Calu3 (cell line): ENCODE data around the gene CDKN2B-AS1. TPM values are rescaled to one million over a fixed set of nuclear protein-coding genes. Genes with fewer than 3 reads are reported as not detected.

Experiments
- BruUV-seq: library from RNA; stranded (reverse); fragments of 400-500 nt; replicated peaks from 2 replicates; lab custom pipeline; 2021; lab: Mats Ljungman, UMichigan
- CTCF ChIA-PET: fragments of 300-600 bp; sonication (Branson Sonifier 250); formaldehyde crosslinking; loops from one replicate; lab custom pipeline; 2022; ENCODE audit warnings: antibody characterized with exemption; lab: Charles Lee
- DNase-seq: peaks from one replicate; pipeline ENCODE4 v3.0.0; 2022
- H3K27ac Mint-ChIP-seq: one replicate; pipeline ENCODE4 v1.8.0; 2022; ENCODE audit warnings: mixed read lengths; ENCODE audit not compliant: unreplicated experiment
- H3K27me3 Mint-ChIP-seq: one replicate; pipeline ENCODE4 v1.8.0; 2022; ENCODE audit warnings: mixed read lengths; ENCODE audit not compliant: unreplicated experiment
- H3K36me3 Mint-ChIP-seq: one replicate; pipeline ENCODE4 v1.8.0; 2022; ENCODE audit warnings: mild to moderate bottlenecking, moderate library complexity, mixed read lengths; ENCODE audit not compliant: insufficient read depth, unreplicated experiment
- H3K4me1 Mint-ChIP-seq: one replicate; pipeline ENCODE4 v1.8.0; 2022; ENCODE audit warnings: mild to moderate bottlenecking, low read depth, mixed read lengths; ENCODE audit not compliant: unreplicated experiment
- H3K4me3 Mint-ChIP-seq: one replicate; pipeline ENCODE4 v1.8.0; 2022; ENCODE audit warnings: mild to moderate bottlenecking, low read depth, moderate library complexity, mixed read lengths; ENCODE audit not compliant: unreplicated experiment
- H3K9me3 Mint-ChIP-seq: one replicate; pipeline ENCODE4 v1.8.0; 2022; ENCODE audit warnings: low read depth, mixed read lengths; ENCODE audit not compliant: unreplicated experiment
- intact Hi-C: fragments of 100-400 bp; cut with micrococcal nuclease; formaldehyde crosslinking; loops from one replicate; pipeline ENCODE4 v1.10.0; 2022; ENCODE audit not compliant: unreplicated experiment
- total RNA-seq: library from RNA; stranded (reverse); gene quantifications from 2 replicates; pipeline ENCODE4 v1.2.3, GENCODE V29; 2022
- TF ChIP-seq, protein P1 (sequence below): fragments of 200-600 bp; IDR thresholded peaks from one replicate; pipeline ENCODE4 v1.8.0; 2022; ENCODE audit warnings: antibody characterized with exemption; ENCODE audit not compliant: unreplicated experiment

The CDKN2B-AS1 gene
- total RNA-seq, 1 experiment from 2014 or later: 8.9 TPM

DNA sequence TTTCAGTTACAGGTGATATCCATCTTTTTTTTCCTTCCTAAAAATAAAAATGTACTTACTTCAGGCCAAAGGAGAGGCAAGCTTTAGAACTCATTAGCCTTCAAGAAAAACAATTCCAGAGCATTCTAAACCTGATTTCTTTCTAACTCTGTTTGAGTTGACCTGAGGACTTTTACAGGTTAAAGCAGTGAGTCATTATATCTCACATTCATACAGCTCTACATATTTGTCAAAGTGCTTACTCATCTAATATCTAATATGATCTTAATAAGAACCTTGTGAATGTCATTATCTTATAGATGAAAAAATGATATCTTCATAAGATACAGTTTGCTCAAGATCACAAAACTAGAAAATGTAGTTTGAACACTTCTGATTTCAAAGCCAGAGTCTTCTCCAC lies 163.7 kb downstream of the CDKN2B-AS1 start:
- no TSS peak for BruUV-seq
- intact Hi-C loops: loop anchor here (5.0 kb wide), 1 partner anchor 54 kb away; no protein-coding TSS in a partner anchor
- peak overlapping the region; percentile 86 for H3K27ac Mint-ChIP-seq
- CTCF ChIA-PET: interaction anchor here (0.7 to 1.3 kb wide), 3 partner anchors 14 to 121 kb away, joined by 3 to 8 read pairs (median 4); no protein-coding TSS in a partner anchor
- H3K9me3 Mint-ChIP-seq: no peaks in the 10 kb centered on the region
- H3K4me1 Mint-ChIP-seq: peaks cover 36% of the 10 kb centered on the region
- no peaks in the 10 kb centered on the region for H3K27me3 Mint-ChIP-seq
- no peak for DNase-seq
- TF ChIP-seq, protein P1, sequence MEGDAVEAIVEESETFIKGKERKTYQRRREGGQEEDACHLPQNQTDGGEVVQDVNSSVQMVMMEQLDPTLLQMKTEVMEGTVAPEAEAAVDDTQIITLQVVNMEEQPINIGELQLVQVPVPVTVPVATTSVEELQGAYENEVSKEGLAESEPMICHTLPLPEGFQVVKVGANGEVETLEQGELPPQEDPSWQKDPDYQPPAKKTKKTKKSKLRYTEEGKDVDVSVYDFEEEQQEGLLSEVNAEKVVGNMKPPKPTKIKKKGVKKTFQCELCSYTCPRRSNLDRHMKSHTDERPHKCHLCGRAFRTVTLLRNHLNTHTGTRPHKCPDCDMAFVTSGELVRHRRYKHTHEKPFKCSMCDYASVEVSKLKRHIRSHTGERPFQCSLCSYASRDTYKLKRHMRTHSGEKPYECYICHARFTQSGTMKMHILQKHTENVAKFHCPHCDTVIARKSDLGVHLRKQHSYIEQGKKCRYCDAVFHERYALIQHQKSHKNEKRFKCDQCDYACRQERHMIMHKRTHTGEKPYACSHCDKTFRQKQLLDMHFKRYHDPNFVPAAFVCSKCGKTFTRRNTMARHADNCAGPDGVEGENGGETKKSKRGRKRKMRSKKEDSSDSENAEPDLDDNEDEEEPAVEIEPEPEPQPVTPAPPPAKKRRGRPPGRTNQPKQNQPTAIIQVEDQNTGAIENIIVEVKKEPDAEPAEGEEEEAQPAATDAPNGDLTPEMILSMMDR: no peak
- H3K36me3 Mint-ChIP-seq: no peaks in the 10 kb centered on the region
- no peak overlapping the region for H3K4me3 Mint-ChIP-seq

DNA sequence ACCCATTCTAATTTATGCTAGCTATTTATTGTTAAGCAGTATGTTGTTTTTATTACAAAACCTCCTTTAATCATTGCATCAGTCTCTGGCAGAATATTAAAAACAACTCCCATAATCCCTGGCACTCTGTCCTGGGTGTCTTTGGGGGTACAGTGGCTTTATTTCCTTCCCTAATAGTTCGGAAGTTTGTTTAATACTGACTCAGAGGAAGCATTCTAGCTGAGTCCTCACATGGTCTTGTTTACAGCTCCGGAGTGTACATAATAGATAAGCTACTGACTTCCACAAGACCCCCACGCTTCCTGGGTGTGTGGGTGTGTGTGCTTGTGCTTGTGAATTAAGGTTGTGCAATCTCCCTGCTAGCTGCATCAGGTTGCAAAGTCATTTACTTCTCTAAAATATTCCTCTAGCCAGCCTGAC lies 164.3 kb downstream of the CDKN2B-AS1 start:
- CTCF ChIA-PET: interaction anchor here (0.7 to 1.3 kb wide), 3 partner anchors 12 to 121 kb away, joined by 3 to 8 read pairs (median 3); no protein-coding TSS in a partner anchor
- Mint-ChIP-seq H3K4me1 (peaks cover 31% of the 10 kb centered on the region), H3K27me3 (no peaks in the 10 kb centered on the region), H3K9me3 (no peaks in the 10 kb centered on the region), H3K27ac (peak overlapping the region; percentile 86), H3K36me3 (no peaks in the 10 kb centered on the region), H3K4me3 (no peak overlapping the region)
- peak; percentile 61 for DNase-seq
- TF ChIP-seq, protein P1: no peak
- BruUV-seq: no TSS peak
- intact Hi-C loops: loop anchor here (5.0 kb wide), 1 partner anchor 53 kb away; no protein-coding TSS in a partner anchor

DNA sequence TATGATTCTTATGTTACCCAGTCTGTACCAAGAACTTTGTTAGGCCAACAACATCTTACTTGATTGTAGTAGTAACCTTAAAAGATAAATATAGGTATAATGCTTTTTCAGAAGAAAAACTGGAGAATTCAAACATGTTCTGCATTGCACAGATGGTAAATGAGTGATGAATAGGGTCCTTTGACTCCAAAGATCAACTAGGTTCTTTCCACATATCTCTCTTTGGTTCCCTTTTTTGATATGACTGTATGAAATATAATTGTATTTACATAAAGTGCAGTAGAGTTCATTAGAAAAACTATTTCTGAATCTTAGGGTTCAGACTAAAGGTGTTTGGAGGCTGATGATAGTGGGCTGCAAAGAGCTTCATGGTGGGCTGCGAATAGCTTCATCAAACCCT lies 165.0 kb downstream of the CDKN2B-AS1 start:
- no peak for DNase-seq
- Mint-ChIP-seq H3K9me3 (no peaks in the 10 kb centered on the region), H3K27ac (peak overlapping the region; percentile 50), H3K36me3 (no peaks in the 10 kb centered on the region), H3K4me1 (peaks cover 31% of the 10 kb centered on the region), H3K4me3 (no peak overlapping the region), H3K27me3 (no peaks in the 10 kb centered on the region)
- no TSS peak for BruUV-seq
- intact Hi-C loops: loop anchor here (5.0 kb wide), 1 partner anchor 53 kb away; no protein-coding TSS in a partner anchor
- TF ChIP-seq, protein P1: no peak
- CTCF ChIA-PET: interaction anchor here (0.9 to 1.3 kb wide), 2 partner anchors 13 to 80 kb away, joined by 3 to 8 read pairs; no protein-coding TSS in a partner anchor

DNA sequence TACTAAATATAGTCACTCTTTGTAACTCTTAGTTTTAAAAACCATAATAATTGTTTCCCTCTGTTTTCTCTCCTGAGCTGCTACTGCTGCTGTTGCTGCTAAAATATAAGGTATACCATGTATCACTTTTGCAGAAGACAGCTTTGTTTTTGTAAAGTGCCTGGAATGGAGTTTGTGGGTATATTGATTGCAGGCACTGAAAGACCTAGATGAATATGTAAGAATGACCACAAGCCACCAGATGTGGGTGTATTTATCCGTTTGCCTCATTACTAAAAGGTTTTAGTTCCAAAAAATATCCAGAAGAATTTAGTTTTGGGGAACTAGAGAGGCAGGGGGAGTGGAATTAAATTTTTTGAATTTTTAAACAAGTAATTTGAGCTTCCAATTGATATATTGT lies 165.6 kb downstream of the CDKN2B-AS1 start:
- Mint-ChIP-seq H3K4me1 (peaks cover 31% of the 10 kb centered on the region), H3K4me3 (no peak overlapping the region), H3K27ac (peak overlapping the region; percentile 50), H3K9me3 (no peaks in the 10 kb centered on the region), H3K27me3 (no peaks in the 10 kb centered on the region), H3K36me3 (no peaks in the 10 kb centered on the region)
- intact Hi-C loops: no loop called here
- CTCF ChIA-PET: interaction anchor here (0.6 kb wide), 1 partner anchor 28 kb away, joined by 7 read pairs; no protein-coding TSS in a partner anchor
- no TSS peak for BruUV-seq
- TF ChIP-seq, protein P1: no peak
- DNase-seq: no peak
